ENCODE data around the gene ZMAT1.

GRCh38 chrX:101956556-101956955, 24.7 kb upstream of the ZMAT1 start:
- TF ChIP-seq, protein P1, sequence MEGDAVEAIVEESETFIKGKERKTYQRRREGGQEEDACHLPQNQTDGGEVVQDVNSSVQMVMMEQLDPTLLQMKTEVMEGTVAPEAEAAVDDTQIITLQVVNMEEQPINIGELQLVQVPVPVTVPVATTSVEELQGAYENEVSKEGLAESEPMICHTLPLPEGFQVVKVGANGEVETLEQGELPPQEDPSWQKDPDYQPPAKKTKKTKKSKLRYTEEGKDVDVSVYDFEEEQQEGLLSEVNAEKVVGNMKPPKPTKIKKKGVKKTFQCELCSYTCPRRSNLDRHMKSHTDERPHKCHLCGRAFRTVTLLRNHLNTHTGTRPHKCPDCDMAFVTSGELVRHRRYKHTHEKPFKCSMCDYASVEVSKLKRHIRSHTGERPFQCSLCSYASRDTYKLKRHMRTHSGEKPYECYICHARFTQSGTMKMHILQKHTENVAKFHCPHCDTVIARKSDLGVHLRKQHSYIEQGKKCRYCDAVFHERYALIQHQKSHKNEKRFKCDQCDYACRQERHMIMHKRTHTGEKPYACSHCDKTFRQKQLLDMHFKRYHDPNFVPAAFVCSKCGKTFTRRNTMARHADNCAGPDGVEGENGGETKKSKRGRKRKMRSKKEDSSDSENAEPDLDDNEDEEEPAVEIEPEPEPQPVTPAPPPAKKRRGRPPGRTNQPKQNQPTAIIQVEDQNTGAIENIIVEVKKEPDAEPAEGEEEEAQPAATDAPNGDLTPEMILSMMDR (IDR thresholded peaks at IDR 0.05; ENCODE audit: poor library complexity): no peak
- TF ChIP-seq EZH2 (IDR thresholded peaks at IDR 0.05; ENCODE audit: borderline replicate concordance): no peak
